Measurements from ENCODE around the gene PPP1R3F. TPM values are rescaled to one million over a fixed set of nuclear protein-coding genes. Genes with fewer than 3 reads are reported as not detected.

The PPP1R3F gene
- total RNA-seq, 1 experiment from 2014 or later, result 1.6 TPM

GRCh38 chrX:49238735-49239134 lies 30.9 kb upstream of the PPP1R3F start:
- ChIA-PET RAD21 (ENCODE audit: low non-redundant PET in 1 of 2, low total read pairs in 2 of 2, uncharacterized antibody in 2 of 2, unreplicated experiment in 2 of 2) (no interaction called here), POLR2A (no interaction called here), CTCF (no interaction called here)
- Histone ChIP-seq H4K20me1 (ENCODE audit: insufficient read depth) (no peaks in the 10 kb centered on the region), H3K4me2 (ENCODE audit: low read length) (no peak overlapping the region), H3K36me3 (ENCODE audit: control insufficient read depth in 1 of 2, insufficient read depth in 2 of 2, low read length in 2 of 2) (no peaks in the 10 kb centered on the region), H2AFZ (ENCODE audit: low read depth, low read length, poor library complexity, severe bottlenecking) (no peak overlapping the region), H3K79me2 (ENCODE audit: insufficient read depth, low read length) (no peaks in the 10 kb centered on the region), H3K9me2 (ENCODE audit: insufficient read depth) (no peaks in the 10 kb centered on the region), H3K4me3 (replicated peaks in 1 of 2; ENCODE audit: low read depth in 1 of 2, low read length in 2 of 2) (no peak overlapping the region), H3K27me3 (ENCODE audit: insufficient read depth, low read length) (no peaks in the 10 kb centered on the region), H3K4me1 (ENCODE audit: control insufficient read depth in 1 of 2, insufficient read depth in 2 of 2, low read length in 2 of 2) (peaks cover 0 to 8% of the 10 kb centered on the region in 2 experiments; a peak in 1 of 4 replicates), H3K9me3 (ENCODE audit: control insufficient read depth in 1 of 2, insufficient read depth in 1 of 2, low read depth in 1 of 2, low read length in 2 of 2) (no peaks in the 10 kb centered on the region), H3K27ac (ENCODE audit: low read depth, low read length) (no peak overlapping the region), H3K9ac (ENCODE audit: low read length) (no peak overlapping the region)
- DNase-seq (ENCODE audit: low read depth, low spot score) (no peak), ATAC-seq (no peak)
- no TSS peak for BruUV-seq (replicated peaks)
- TF ChIP-seq ZFX (IDR thresholded peaks at IDR 0.05) (no peak), FOSL1 (IDR thresholded peaks at IDR 0.05; ENCODE audit: low read depth) (no peak), ZBTB33 (IDR thresholded peaks at IDR 0.05; ENCODE audit: extremely low read depth, insufficient replicate concordance, low read length) (no peak), CEBPB (IDR thresholded peaks at IDR 0.05; ENCODE audit: low read depth) (no peak), MAX (IDR thresholded peaks at IDR 0.05) (no peak), EZH2phosphoT487 (IDR thresholded peaks at IDR 0.05; ENCODE audit: borderline replicate concordance) (no peak), SRF (IDR thresholded peaks at IDR 0.05; ENCODE audit: low read depth) (no peak), REST (IDR thresholded peaks at IDR 0.05; ENCODE audit: low read depth) (no peak), YY1 (IDR thresholded peaks at IDR 0.05; ENCODE audit: extremely low read depth, insufficient replicate concordance, low read depth, low read length) (no peak), CBX3 (IDR thresholded peaks at IDR 0.05; ENCODE audit: low read depth) (no peak), ZNF274 (IDR thresholded peaks at IDR 0.05; ENCODE audit: low read depth, low read length) (no peak), TCF7L2 (IDR thresholded peaks at IDR 0.05; ENCODE audit: borderline replicate concordance, extremely low read depth, insufficient read depth, insufficient read length) (no peak), POLR2AphosphoS5 (IDR thresholded peaks at IDR 0.05; ENCODE audit: low read depth, low read length) (no peak), CTCF (IDR thresholded peaks at IDR 0.05 in 2 of 3, conservative IDR thresholded peaks at IDR 0.05 in 1 of 3; ENCODE audit: borderline replicate concordance in 1 of 3, insufficient read depth in 1 of 3, low read depth in 2 of 3, low read length in 2 of 3) (no peak), ATF3 (IDR thresholded peaks at IDR 0.05) (no peak), RAD21 (IDR thresholded peaks at IDR 0.05; ENCODE audit: low read depth) (no peak), SIN3A (IDR thresholded peaks at IDR 0.05; ENCODE audit: low read depth) (no peak)
- intact Hi-C loops (cut with micrococcal nuclease), result no loop called here

Data from HCT116 (cell line).